OCI-LY1 (cell line): ENCODE measurements around the gene C2CD5.

Experiments used
- H2AFZ ChIP-seq: fragments of 200-600 bp; sonication (generic), shearing (Covaris generic); 2 replicates; pipeline ENCODE4 v1.6.0; 2014; ENCODE audit warnings: antibody characterized with exemption, mild to moderate bottlenecking, low read length
- H3F3A ChIP-seq: fragments of 200-600 bp; sonication (generic), shearing (Covaris generic); 2 replicates; pipeline ENCODE4 v1.6.0; 2014; ENCODE audit warnings: mild to moderate bottlenecking, antibody characterized with exemption, low read length, moderate library complexity; ENCODE audit not compliant: insufficient read depth
- H3K27ac ChIP-seq: fragments of 200-600 bp; sonication (generic); 2 replicates; pipeline ENCODE4 v1.5.1; 2014; ENCODE audit warnings: low read length, mixed run types, mild to moderate bottlenecking, low read depth; ENCODE audit not compliant: poor library complexity, severe bottlenecking
- H3K27me3 ChIP-seq: fragments of 200-600 bp; sonication (generic); 2 replicates; pipeline ENCODE4 v1.6.0; 2014; ENCODE audit warnings: antibody characterized with exemption, mild to moderate bottlenecking, low read length, moderate library complexity; ENCODE audit not compliant: insufficient read depth
- H3K36me3 ChIP-seq: fragments of 200-600 bp; sonication (generic); 2 replicates; pipeline ENCODE4 v1.6.1; 2014; ENCODE audit warnings: mild to moderate bottlenecking, antibody characterized with exemption, low read length, moderate library complexity, mixed read lengths; ENCODE audit not compliant: insufficient read depth
- H3K4me1 ChIP-seq: fragments of 200-600 bp; sonication (generic); 2 replicates; pipeline ENCODE4 v1.5.1; 2014; ENCODE audit warnings: mild to moderate bottlenecking, low read length, moderate library complexity; ENCODE audit not compliant: insufficient read depth, severe bottlenecking
- H3K4me2 ChIP-seq: fragments of 200-600 bp; sonication (generic), shearing (Covaris generic); 2 replicates; pipeline ENCODE4 v1.6.1; 2014; ENCODE audit warnings: low read length
- H3K4me3 ChIP-seq: fragments of 200-600 bp; sonication (generic); 2 replicates; pipeline ENCODE4 v1.5.1; 2014; ENCODE audit warnings: low read length, low read depth, mild to moderate bottlenecking, mixed read lengths; ENCODE audit not compliant: poor library complexity, severe bottlenecking
- H3K79me2 ChIP-seq: fragments of 200-600 bp; shearing (Covaris generic); 2 replicates; pipeline ENCODE4 v1.6.1; 2016; ENCODE audit warnings: mixed run types, low read length, mixed read lengths; ENCODE audit not compliant: insufficient read depth
- H3K9ac ChIP-seq: fragments of 200-600 bp; sonication (generic), shearing (Covaris generic); 2 replicates; pipeline ENCODE4 v1.6.1; 2014; ENCODE audit warnings: mild to moderate bottlenecking, low read length, mixed read lengths
- H3K9me2 ChIP-seq: fragments of 200-600 bp; sonication (generic), shearing (Covaris generic); 2 replicates; pipeline ENCODE4 v1.6.1; 2014; ENCODE audit warnings: low read depth, mild to moderate bottlenecking, low read length, mixed read lengths
- H3K9me3 ChIP-seq: fragments of 200-600 bp; shearing (Covaris generic); 2 replicates; pipeline ENCODE4 v1.6.1; 2014; ENCODE audit warnings: low read length, mixed read lengths
- H4K20me1 ChIP-seq: fragments of 200-600 bp; sonication (generic), shearing (Covaris generic); 2 replicates; pipeline ENCODE4 v1.6.0; 2016; ENCODE audit warnings: mild to moderate bottlenecking, low read length; ENCODE audit not compliant: insufficient read depth
- CTCF ChIP-seq: fragments of 200-600 bp; sonication (generic), shearing (Covaris generic); IDR thresholded peaks from 2 replicates; pipeline ENCODE4 v1.5.1; 2017; ENCODE audit warnings: mild to moderate bottlenecking, antibody characterized with exemption, low read length, moderate library complexity, mixed read lengths
- EZH2 ChIP-seq: fragments of 200-600 bp; sonication (generic), shearing (Covaris generic); IDR thresholded peaks from 2 replicates; pipeline ENCODE4 v1.8.0; 2017; ENCODE audit warnings: borderline replicate concordance, mixed run types, mild to moderate bottlenecking, antibody characterized with exemption, low read length, moderate library complexity, mixed read lengths

The C2CD5 gene

GRCh38 chr12:22544038-22544979 is at the start of gene C2CD5:
Gene C2CD5, minus strand, starts transcription at chr12:22544542. Its CDS starts 392 bp downstream, at chr12:22544150.
- H3K79me2 ChIP-seq: 0 out of 2 replicates have a peak, but pooled peaks cover 3% of the 10 kb centered on the region
- TF ChIP-seq EZH2 (no peak), CTCF (0 out of 2 replicates have a peak, but pooled peaks have one; percentile 8)
- peak within 1 kb of the TSS; percentile 97 for H3K4me3 ChIP-seq
- H3K9me2 ChIP-seq: no peaks in the 10 kb centered on the region
- peak within 1 kb of the TSS; percentile 74 for H3K4me2 ChIP-seq
- 0 out of 2 replicates have a peak, but pooled peaks cover 3% of the 10 kb centered on the region for H3K36me3 ChIP-seq
- H3K9me3 ChIP-seq: no peaks in the 10 kb centered on the region
- peak within 1 kb of the TSS; percentile 88 for H3K27ac ChIP-seq
- no peaks in the 10 kb centered on the region for H3K27me3 ChIP-seq
- peak within 1 kb of the TSS; percentile 95 for H3K9ac ChIP-seq
- H4K20me1 ChIP-seq: no peaks in the 10 kb centered on the region
- no peaks in the 10 kb centered on the region for H3F3A ChIP-seq
- H2AFZ ChIP-seq: peak within 1 kb of the TSS; percentile 43; the same call in 1 of the 2 replicates
- peaks cover 28% of the 10 kb centered on the region for H3K4me1 ChIP-seq

GRCh38 chr12:22593864-22594263 is 49.5 kb upstream of the C2CD5 start:
- Histone ChIP-seq H3K4me2 (no peak overlapping the region), H3K27me3 (no peaks in the 10 kb centered on the region), H3K4me1 (no peaks in the 10 kb centered on the region), H3K4me3 (no peak overlapping the region), H3K9me2 (no peaks in the 10 kb centered on the region), H3K79me2 (no peaks in the 10 kb centered on the region), H2AFZ (no peak overlapping the region), H3F3A (no peaks in the 10 kb centered on the region), H3K9me3 (no peaks in the 10 kb centered on the region), H3K36me3 (no peaks in the 10 kb centered on the region), H3K9ac (no peak overlapping the region), H4K20me1 (no peaks in the 10 kb centered on the region), H3K27ac (no peak overlapping the region)
- TF ChIP-seq EZH2: no peak
- no peak for TF ChIP-seq CTCF

GRCh38 chr12:22588817-22589216 is 44.5 kb upstream of the C2CD5 start:
- no peaks in the 10 kb centered on the region for H3K4me1 ChIP-seq
- no peak overlapping the region for H3K4me2 ChIP-seq
- H4K20me1 ChIP-seq: no peaks in the 10 kb centered on the region
- no peaks in the 10 kb centered on the region for H3K9me2 ChIP-seq
- no peaks in the 10 kb centered on the region for H3K9me3 ChIP-seq
- H3K4me3 ChIP-seq: no peak overlapping the region
- H3K36me3 ChIP-seq: no peaks in the 10 kb centered on the region
- no peak overlapping the region for H3K9ac ChIP-seq
- H2AFZ ChIP-seq: no peak overlapping the region
- H3K27me3 ChIP-seq: no peaks in the 10 kb centered on the region
- TF ChIP-seq CTCF (no peak), EZH2 (no peak)
- H3K79me2 ChIP-seq: no peaks in the 10 kb centered on the region
- no peak overlapping the region for H3K27ac ChIP-seq
- H3F3A ChIP-seq: no peaks in the 10 kb centered on the region
